Mesenchymal stem cell (in vitro differentiated cells and primary cell): ENCODE measurements around the gene ENPP5.

ENCODE experiments used
- DNase-seq: peaks from one replicate; pipeline ENCODE4 v3.0.0-alpha.2; 2013
- H2AFZ ChIP-seq: one replicate; pipeline ENCODE4 v1.6.1; 2013; ENCODE audit warnings: low read depth, mild to moderate bottlenecking, control low read depth, inconsistent platforms, low read length, moderate library complexity
- H2AK5ac ChIP-seq: 2 replicates; pipeline ENCODE4 v1.6.1; 2013; ENCODE audit warnings: low read length, moderate library complexity, mild to moderate bottlenecking, inconsistent platforms; ENCODE audit not compliant: severe bottlenecking
- H2BK120ac ChIP-seq: one replicate; pipeline ENCODE4 v1.6.1; 2013; ENCODE audit warnings: low read depth, mild to moderate bottlenecking, inconsistent platforms, low read length, moderate library complexity
- H2BK12ac ChIP-seq, 2 experiments: one replicate each; pipeline ENCODE4 v1.6.1; 2013; ENCODE audit warnings: inconsistent platforms in 2 of 2, low read length in 2 of 2, mild to moderate bottlenecking in 2 of 2, moderate library complexity in 2 of 2, control low read depth in 1 of 2
- H2BK15ac ChIP-seq: one replicate; pipeline ENCODE4 v1.6.1; 2013; ENCODE audit warnings: mild to moderate bottlenecking, low read depth, inconsistent platforms; ENCODE audit not compliant: poor library complexity, severe bottlenecking
- H2BK5ac ChIP-seq: 2 replicates; pipeline ENCODE4 v1.6.1; 2013; ENCODE audit warnings: low read depth, mild to moderate bottlenecking, low read length, control low read depth, inconsistent platforms; ENCODE audit not compliant: poor library complexity, severe bottlenecking
- H3K14ac ChIP-seq, 2 experiments: one replicate each; pipeline ENCODE4 v1.6.1; 2013; ENCODE audit warnings: inconsistent platforms in 2 of 2, low read length in 2 of 2, control low read depth in 1 of 2, mild to moderate bottlenecking in 1 of 2, moderate library complexity in 1 of 2
- H3K18ac ChIP-seq, 2 experiments: one replicate each; pipeline ENCODE4 v1.6.1; 2013; ENCODE audit warnings: inconsistent platforms in 2 of 2, low read length in 2 of 2, control low read depth in 1 of 2, low read depth in 1 of 2, mild to moderate bottlenecking in 1 of 2
- H3K23ac ChIP-seq, 2 experiments: one replicate each; pipeline ENCODE4 v1.6.1; 2013; ENCODE audit warnings: inconsistent platforms in 2 of 2, low read length in 2 of 2, mild to moderate bottlenecking in 2 of 2, moderate library complexity in 2 of 2, control low read depth in 1 of 2
- H3K27ac ChIP-seq: 2 replicates; pipeline ENCODE4 v1.5.1; 2013; ENCODE audit warnings: mild to moderate bottlenecking, moderate library complexity, low read length, control low read depth, inconsistent platforms; ENCODE audit not compliant: poor library complexity, severe bottlenecking
- H3K27me3 ChIP-seq, 2 experiments: 2 replicates each; pipeline versions ENCODE4 v1.6.1 to v1.7.0; 2013; ENCODE audit warnings: low read length in 2 of 2, mild to moderate bottlenecking in 2 of 2, moderate library complexity in 2 of 2, control low read depth in 1 of 2, inconsistent platforms in 1 of 2; ENCODE audit not compliant: control insufficient read depth in 1 of 2, insufficient read depth in 1 of 2
- H3K36me3 ChIP-seq, 2 experiments: 2 replicates each; pipeline versions ENCODE4 v1.6.1 to v1.7.0; 2013; ENCODE audit warnings: low read length in 2 of 2, control low read depth in 1 of 2, inconsistent platforms in 1 of 2, low read depth in 1 of 2, mild to moderate bottlenecking in 1 of 2; ENCODE audit not compliant: insufficient read depth in 2 of 2, control insufficient read depth in 1 of 2
- H3K4ac ChIP-seq, 2 experiments: one replicate each; pipeline ENCODE4 v1.6.1; 2013; ENCODE audit warnings: inconsistent platforms in 2 of 2, low read length in 2 of 2, mild to moderate bottlenecking in 2 of 2, moderate library complexity in 2 of 2, control low read depth in 1 of 2, low read depth in 1 of 2
- H3K4me1 ChIP-seq: 2 replicates; pipeline ENCODE4 v1.6.1; 2013; ENCODE audit warnings: low read depth, low read length, control low read depth; ENCODE audit not compliant: control insufficient read depth, insufficient read depth
- H3K4me2 ChIP-seq: 2 replicates; pipeline ENCODE4 v1.6.1; 2013; ENCODE audit warnings: low read length, mild to moderate bottlenecking, inconsistent platforms; ENCODE audit not compliant: poor library complexity, severe bottlenecking
- H3K4me3 ChIP-seq, 2 experiments: 2 replicates each; pipeline versions ENCODE4 v1.5.1 to v1.7.0; 2013; ENCODE audit warnings: low read length in 2 of 2, mild to moderate bottlenecking in 2 of 2, control low read depth in 1 of 2, low read depth in 1 of 2; ENCODE audit not compliant: insufficient read depth in 1 of 2
- H3K79me1 ChIP-seq: replicated peaks from 2 replicates; pipeline ENCODE4 v1.6.1; 2013; ENCODE audit warnings: mild to moderate bottlenecking, control low read depth, low read length, inconsistent platforms; ENCODE audit not compliant: poor library complexity, severe bottlenecking
- H3K9ac ChIP-seq: 2 replicates; pipeline ENCODE4 v1.7.0; 2013; ENCODE audit warnings: mild to moderate bottlenecking, low read length, moderate library complexity
- H3K9me3 ChIP-seq: 2 replicates; pipeline ENCODE4 v1.7.0; 2013; ENCODE audit warnings: mild to moderate bottlenecking, low read length; ENCODE audit not compliant: control insufficient read depth
- H4K8ac ChIP-seq: one replicate; pipeline ENCODE4 v1.6.1; 2013; ENCODE audit warnings: inconsistent platforms, mild to moderate bottlenecking, low read length, moderate library complexity
- H4K91ac ChIP-seq: one replicate; pipeline ENCODE4 v1.6.1; 2013; ENCODE audit warnings: mild to moderate bottlenecking, low read length, inconsistent platforms
- WGBS: methylation state at CpG from one replicate; pipeline ENCODE4 v1.1.7; 2013; ENCODE audit warnings: mixed read lengths; 5-methylcytosine and 5-hydroxymethylcytosine counted together

ENPP5 gene

DNA sequence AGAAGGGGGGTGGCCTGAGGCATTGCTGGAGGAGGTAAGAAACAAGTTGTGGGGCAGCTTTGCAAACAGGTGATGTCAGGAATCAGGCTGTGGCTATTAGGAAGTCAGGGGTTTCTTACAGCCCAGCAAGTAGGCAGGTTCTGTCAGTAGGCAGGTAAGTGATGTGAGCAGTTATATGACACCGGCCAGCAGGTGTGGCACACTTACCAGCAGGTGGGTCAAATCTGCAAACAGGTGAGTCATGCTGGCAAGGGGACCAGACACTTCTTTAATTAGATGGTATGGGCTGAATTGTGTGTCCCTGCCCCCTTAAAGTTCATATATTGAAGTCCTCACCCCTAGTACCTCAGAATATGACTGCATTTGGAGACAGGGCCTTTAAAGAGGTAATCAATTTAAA, 57.4 kb downstream of the ENPP5 start:
- no peak overlapping the region for H3K4me3 ChIP-seq
- no peak overlapping the region for H2AK5ac ChIP-seq
- no peak overlapping the region for H3K23ac ChIP-seq
- H3K27ac ChIP-seq: no peak overlapping the region
- no peak overlapping the region for H3K4ac ChIP-seq
- H3K18ac ChIP-seq: no peak overlapping the region
- no peak overlapping the region for H2BK12ac ChIP-seq
- no peaks in the 10 kb centered on the region for H3K79me1 ChIP-seq
- H2BK120ac ChIP-seq: no peak overlapping the region
- H3K27me3 ChIP-seq: peaks cover 0 to 4% of the 10 kb centered on the region in 2 experiments
- no peaks in the 10 kb centered on the region for H3K36me3 ChIP-seq
- DNase-seq: no peak
- H3K9me3 ChIP-seq: no peaks in the 10 kb centered on the region
- no peak overlapping the region for H3K4me2 ChIP-seq
- H3K14ac ChIP-seq: no peak overlapping the region
- no peak overlapping the region for H2BK15ac ChIP-seq
- H3K4me1 ChIP-seq: no peaks in the 10 kb centered on the region
- H2BK5ac ChIP-seq: no peak overlapping the region
- H2AFZ ChIP-seq: no peak overlapping the region
- H4K91ac ChIP-seq: no peak overlapping the region
- no peak overlapping the region for H3K9ac ChIP-seq
- WGBS: 92% methylated on average over 1 of the region's 1 CpG
- no peak overlapping the region for H4K8ac ChIP-seq
